Measurements from ENCODE around the gene PLEKHG4B. TPM values are rescaled to one million over a fixed set of nuclear protein-coding genes. Genes with fewer than 3 reads are reported as not detected.

The PLEKHG4B gene
- total RNA-seq, 2 experiments from 2014 or later: not detected

Other genes starting within 250 kb of the PLEKHG4B start
- gene LRRC14B, start 99.3 kb downstream of the PLEKHG4B start, total RNA-seq: not detected
- gene CCDC127, start 126.0 kb downstream of the PLEKHG4B start, total RNA-seq: 1 to 10 TPM; 1.5 to 2.2 TPM
- gene SDHA, start 126.2 kb downstream of the PLEKHG4B start, total RNA-seq: 100 to 1,000 TPM; 203 to 216 TPM
- 10 to 100 TPM; 34.4 to 38.7 TPM for gene PDCD6, start 179.5 kb downstream of the PLEKHG4B start, total RNA-seq
- under 1 TPM; 0.14 to 0.22 TPM for gene AHRR, start 229.5 kb downstream of the PLEKHG4B start, total RNA-seq

Data from CD8-positive, alpha-beta T cell (primary cell).